ENCODE results near the gene GBP2.
"Not testable (repeated sequence)": the region's sequence is repeated elsewhere in the genome, so short reads cannot be mapped to it uniquely, and the experiment has no call there.

Gene GBP2

GRCh38 chr1:89072466-89073065 is 53.3 kb downstream of the GBP2 start:
- not testable (repeated sequence) for DNase-seq (ENCODE audit: low spot score in 2 of 2); H3K27ac Mint-ChIP-seq (ENCODE audit: low read depth); H3K36me3 Mint-ChIP-seq (ENCODE audit: insufficient read depth); H3K9me3 Mint-ChIP-seq; H3K4me3 Mint-ChIP-seq; ATAC-seq (replicated peaks; ENCODE audit: extremely low read depth, poor library complexity, severe bottlenecking); H3K27me3 Mint-ChIP-seq
- H3K4me1 Mint-ChIP-seq = peaks cover 24% of the 10 kb centered on the region

GRCh38 chr1:89070509-89070908 is 55.4 kb downstream of the GBP2 start:
- H3K4me3 Mint-ChIP-seq = peak overlapping the region; percentile 76
- ATAC-seq (replicated peaks; ENCODE audit: extremely low read depth, poor library complexity, severe bottlenecking) = no peak
- peaks cover 8% of the 10 kb centered on the region for H3K9me3 Mint-ChIP-seq
- H3K4me1 Mint-ChIP-seq = peaks cover 24% of the 10 kb centered on the region
- H3K36me3 Mint-ChIP-seq (ENCODE audit: insufficient read depth) = peaks cover 2% of the 10 kb centered on the region
- DNase-seq (ENCODE audit: low spot score in 2 of 2) = no peak
- H3K27me3 Mint-ChIP-seq = no peaks in the 10 kb centered on the region
- peak overlapping the region; percentile 96 for H3K27ac Mint-ChIP-seq (ENCODE audit: low read depth)

GRCh38 chr1:89069951-89070350 is 56.0 kb downstream of the GBP2 start:
- H3K27ac Mint-ChIP-seq (ENCODE audit: low read depth) = peak overlapping the region; percentile 96
- no peak for ATAC-seq (replicated peaks; ENCODE audit: extremely low read depth, poor library complexity, severe bottlenecking)
- DNase-seq (ENCODE audit: low spot score in 2 of 2) = no peak
- H3K36me3 Mint-ChIP-seq (ENCODE audit: insufficient read depth) = peaks cover 2% of the 10 kb centered on the region
- no peaks in the 10 kb centered on the region for H3K27me3 Mint-ChIP-seq
- H3K4me1 Mint-ChIP-seq = peaks cover 24% of the 10 kb centered on the region
- H3K4me3 Mint-ChIP-seq = peak overlapping the region; percentile 76
- peaks cover 8% of the 10 kb centered on the region for H3K9me3 Mint-ChIP-seq

DNA sequence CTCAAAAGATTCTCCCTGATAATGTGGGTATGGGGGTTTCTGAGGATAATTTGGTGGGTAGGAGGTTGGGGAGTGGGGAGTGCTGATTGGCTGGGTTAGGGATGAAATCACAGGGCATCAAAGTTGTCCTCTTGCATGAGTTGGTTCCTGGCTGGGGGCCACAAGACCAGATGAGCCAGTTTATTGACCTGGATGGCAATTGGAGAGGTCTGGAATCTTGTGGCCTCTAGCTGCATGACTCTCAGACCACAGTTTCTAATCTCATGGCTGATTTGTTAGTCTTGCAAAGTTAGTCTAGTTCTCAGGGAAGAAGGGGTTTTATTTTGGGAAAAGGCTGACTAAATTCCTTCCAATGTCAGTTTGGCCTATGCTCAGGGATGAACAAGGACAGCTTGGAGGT is 57.6 kb downstream of the GBP2 start:
- no peak for ATAC-seq (replicated peaks; ENCODE audit: extremely low read depth, poor library complexity, severe bottlenecking)
- Mint-ChIP-seq H3K27ac (ENCODE audit: low read depth) (no peak overlapping the region), H3K36me3 (ENCODE audit: insufficient read depth) (peaks cover 8% of the 10 kb centered on the region), H3K4me3 (no peak overlapping the region), H3K4me1 (peaks cover 32% of the 10 kb centered on the region), H3K27me3 (no peaks in the 10 kb centered on the region), H3K9me3 (no peaks in the 10 kb centered on the region)
- DNase-seq (ENCODE audit: low spot score in 2 of 2) = no peak

GRCh38 chr1:89065079-89065868 is 60.6 kb downstream of the GBP2 start, which contains the start of gene GBP1:
GBP1 (minus strand) TSS chr1:89065208; CDS start chr1:89063234, 1,974 bp downstream.
- peaks cover 52% of the 10 kb centered on the region for H3K4me1 Mint-ChIP-seq
- DNase-seq (ENCODE audit: low spot score in 2 of 2) (no peak), ATAC-seq (replicated peaks; ENCODE audit: extremely low read depth, poor library complexity, severe bottlenecking) (peak; percentile 86)
- H3K27ac Mint-ChIP-seq (ENCODE audit: low read depth) = peak within 1 kb of the TSS; percentile 92
- no peaks in the 10 kb centered on the region for H3K27me3 Mint-ChIP-seq
- H3K9me3 Mint-ChIP-seq = no peaks in the 10 kb centered on the region
- peak within 1 kb of the TSS; percentile 86 for H3K4me3 Mint-ChIP-seq
- peaks cover 16% of the 10 kb centered on the region for H3K36me3 Mint-ChIP-seq (ENCODE audit: insufficient read depth)

- peak; percentile 56 for ATAC-seq (replicated peaks; ENCODE audit: extremely low read depth, poor library complexity, severe bottlenecking)
- Mint-ChIP-seq H3K36me3 (ENCODE audit: insufficient read depth) (peaks cover 21% of the 10 kb centered on the region), H3K9me3 (no peaks in the 10 kb centered on the region), H3K27me3 (no peaks in the 10 kb centered on the region), H3K4me3 (peak overlapping the region; percentile 86), H3K27ac (ENCODE audit: low read depth) (peak overlapping the region; percentile 92), H3K4me1 (peaks cover 50% of the 10 kb centered on the region)
- DNase-seq (ENCODE audit: low spot score in 2 of 2) = no peak
These were observed 61.3 kb downstream of the GBP2 start for GRCh38 chr1:89064632-89065031.

GRCh38 chr1:89063094-89063493 is 62.8 kb downstream of the GBP2 start:
- DNase-seq (ENCODE audit: low spot score in 2 of 2) (no peak), ATAC-seq (replicated peaks; ENCODE audit: extremely low read depth, poor library complexity, severe bottlenecking) (no peak)
- no peaks in the 10 kb centered on the region for H3K27me3 Mint-ChIP-seq
- peak overlapping the region; percentile 92 for H3K27ac Mint-ChIP-seq (ENCODE audit: low read depth)
- H3K4me1 Mint-ChIP-seq = peaks cover 46% of the 10 kb centered on the region
- H3K4me3 Mint-ChIP-seq = peak overlapping the region; percentile 86
- no peaks in the 10 kb centered on the region for H3K9me3 Mint-ChIP-seq
- peaks cover 34% of the 10 kb centered on the region for H3K36me3 Mint-ChIP-seq (ENCODE audit: insufficient read depth)

DNA sequence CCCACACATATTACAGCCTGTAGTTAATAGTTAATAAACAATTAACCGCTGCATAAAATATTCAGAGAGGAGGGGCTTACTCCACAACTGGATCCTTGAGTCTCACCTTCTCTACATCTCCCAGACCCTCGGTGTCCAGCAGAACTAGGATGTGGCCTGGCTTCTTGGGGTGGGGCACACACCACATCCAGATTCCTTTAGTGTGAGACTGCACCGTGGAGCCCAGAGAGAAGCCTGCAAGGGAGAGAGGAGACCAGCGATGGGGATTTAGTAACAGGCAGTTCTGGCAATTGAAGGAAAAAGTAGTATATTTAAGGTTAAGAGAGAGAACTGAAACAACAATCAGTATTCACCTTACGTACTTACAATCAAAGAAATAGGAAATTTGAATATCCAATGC is 65.8 kb downstream of the GBP2 start:
- no peak overlapping the region for H3K27ac Mint-ChIP-seq (ENCODE audit: low read depth)
- no peaks in the 10 kb centered on the region for H3K27me3 Mint-ChIP-seq
- peaks cover 61% of the 10 kb centered on the region for H3K36me3 Mint-ChIP-seq (ENCODE audit: insufficient read depth)
- DNase-seq (ENCODE audit: low spot score in 2 of 2) = no peak
- H3K9me3 Mint-ChIP-seq = no peaks in the 10 kb centered on the region
- peaks cover 43% of the 10 kb centered on the region for H3K4me1 Mint-ChIP-seq
- H3K4me3 Mint-ChIP-seq = no peak overlapping the region
- no peak for ATAC-seq (replicated peaks; ENCODE audit: extremely low read depth, poor library complexity, severe bottlenecking)
